HG03520 (cell line): ENCODE measurements around the gene ICA1L.

Experiments used
- ATAC-seq: cut with Tn5 transposase; IDR thresholded peaks from one replicate; pipeline ENCODE4 v1.9.1; 2021; ENCODE audit warnings: mild to moderate bottlenecking, moderate library complexity; ENCODE audit not compliant: unreplicated experiment

Gene ICA1L

DNA sequence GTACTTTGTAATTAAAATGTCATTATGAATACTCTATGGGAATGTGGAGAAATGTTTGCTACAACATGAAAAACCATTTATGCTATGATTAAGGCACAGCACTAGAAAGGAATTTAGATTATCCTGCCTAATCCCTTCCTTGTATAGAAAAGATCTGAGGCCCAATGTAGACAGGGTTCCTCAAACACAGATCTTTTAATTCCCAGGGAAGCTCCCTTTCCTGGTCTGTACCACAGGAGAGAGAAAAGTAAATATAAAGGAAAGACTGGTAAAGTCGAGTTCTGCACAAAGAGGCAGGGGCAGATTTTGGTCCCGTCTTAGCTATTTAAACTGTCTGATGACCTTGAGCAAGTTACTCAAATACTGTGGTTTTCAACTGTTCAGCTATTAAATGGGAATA lies 84.7 kb downstream of the ICA1L start:
- ATAC-seq: no peak

DNA sequence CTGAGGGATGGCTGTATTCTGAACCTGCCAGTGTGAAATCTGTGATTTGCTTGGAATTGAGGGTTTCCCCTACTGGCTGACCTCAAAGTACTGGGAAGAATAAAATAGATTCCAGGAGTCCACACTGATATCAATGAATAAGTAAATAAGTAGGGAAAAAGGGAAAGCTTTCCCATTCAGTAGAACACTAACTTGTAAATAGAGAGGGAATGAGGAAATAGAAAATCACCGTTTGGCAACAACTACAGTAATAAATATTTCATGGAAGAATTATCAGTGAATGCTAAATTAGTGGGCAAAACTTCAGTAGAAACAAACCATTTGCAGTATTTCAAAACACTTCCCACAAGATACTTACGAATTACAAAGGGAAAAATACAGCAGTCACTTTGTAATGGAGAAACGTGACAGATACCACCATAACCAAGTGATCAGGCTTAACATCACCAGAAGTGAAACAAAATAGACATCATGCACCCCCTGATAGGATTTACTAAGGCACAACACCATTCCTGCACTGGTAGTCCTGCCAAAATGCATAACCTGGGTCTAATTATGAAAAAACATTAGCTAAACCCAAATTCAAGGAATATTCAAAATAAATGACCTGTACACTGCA lies 88.5 kb downstream of the ICA1L start:
- ATAC-seq: no peak

DNA sequence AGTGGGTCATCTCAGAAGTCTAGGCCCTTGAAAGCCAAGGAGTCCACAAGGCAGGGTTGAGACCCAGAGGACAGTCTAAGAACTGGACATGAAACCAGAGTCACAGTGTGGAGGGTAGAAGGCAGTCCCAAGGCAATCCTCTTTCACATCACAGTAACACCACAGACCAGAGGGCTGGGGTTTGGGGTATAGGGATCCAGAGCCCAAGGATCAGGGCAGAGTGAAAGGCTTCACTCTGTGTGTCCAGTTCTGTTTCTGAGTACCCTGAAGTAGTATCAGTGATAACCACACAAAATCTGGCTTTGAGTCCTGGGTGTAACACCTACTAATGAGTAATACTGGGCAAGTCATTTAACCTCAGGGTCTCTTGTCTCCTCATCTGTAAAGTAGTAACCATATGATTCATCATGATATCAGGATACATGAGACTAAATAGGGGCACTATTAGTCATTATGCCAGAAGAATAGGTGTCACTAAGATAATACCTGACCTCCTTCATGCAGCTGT lies 91.0 kb downstream of the ICA1L start:
- ATAC-seq: peak; percentile 93

DNA sequence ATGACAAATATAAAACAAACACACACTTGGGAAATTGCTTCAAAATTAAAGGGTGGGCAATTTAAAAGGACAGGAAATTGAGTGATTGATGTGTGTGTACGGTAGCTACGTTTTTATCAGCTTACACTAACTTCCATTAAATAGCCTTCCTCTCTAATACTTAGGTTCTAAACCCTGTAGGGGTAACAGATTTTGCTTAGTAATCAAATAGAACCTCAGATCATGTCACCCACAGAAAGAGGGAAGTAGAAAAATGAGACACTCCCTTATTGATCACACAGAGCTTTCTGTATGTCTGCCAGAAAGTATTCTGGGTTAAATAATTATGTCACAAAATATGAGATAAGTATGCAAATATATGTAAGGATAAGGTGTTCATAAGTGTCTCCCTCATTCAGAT lies 93.3 kb downstream of the ICA1L start:
- no peak for ATAC-seq

DNA sequence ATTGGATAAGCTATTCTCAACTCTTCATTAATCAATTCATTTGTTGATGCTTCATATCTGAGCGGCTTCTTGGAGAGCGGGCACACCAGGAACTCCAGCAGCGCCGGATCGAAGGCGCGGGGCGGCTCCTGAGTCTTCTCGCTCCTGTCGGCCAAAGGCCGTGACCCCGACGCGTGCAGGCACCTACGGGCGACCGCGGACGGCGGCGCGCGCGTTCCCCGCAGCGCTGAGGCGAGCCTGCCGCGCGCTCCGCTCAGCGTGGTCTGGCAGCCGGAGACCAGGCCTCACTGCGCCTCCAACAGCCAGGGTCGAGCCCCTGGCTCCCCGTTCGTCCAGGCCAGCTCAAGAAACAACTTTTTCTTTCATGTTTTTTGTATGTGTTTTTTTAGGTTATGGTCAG lies 97.5 kb downstream of the ICA1L start:
- no peak for ATAC-seq

DNA sequence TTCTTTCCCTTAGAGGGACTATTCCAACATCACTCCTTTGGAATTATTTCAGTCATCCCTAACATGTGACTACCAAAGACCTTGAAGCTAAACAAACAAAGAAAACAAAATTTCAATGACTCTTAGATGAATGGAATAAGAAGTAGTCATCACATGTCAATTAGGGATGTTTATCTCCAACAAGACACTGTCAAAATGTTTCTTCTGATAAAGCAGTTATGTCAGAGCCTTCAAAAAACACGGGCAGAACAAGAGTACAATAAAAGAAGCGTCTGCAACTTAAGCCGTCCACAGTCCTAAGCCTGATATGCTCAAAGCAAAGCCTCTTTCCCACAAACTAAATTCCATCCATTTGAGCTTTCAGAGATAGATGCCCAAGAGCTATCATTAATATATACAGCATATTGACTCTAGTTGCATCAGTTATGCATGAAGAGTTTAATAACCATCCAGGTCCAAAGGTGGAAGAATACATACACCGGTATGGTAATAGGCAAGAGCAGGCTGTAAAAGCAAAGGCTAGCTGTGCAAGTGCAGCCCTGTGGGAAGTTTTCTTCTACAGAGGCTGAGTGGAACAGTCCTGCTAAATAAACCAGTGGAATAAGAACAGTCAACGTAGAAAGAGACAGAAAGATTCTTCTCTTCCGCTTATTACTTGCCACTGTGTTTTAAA lies 98.1 kb downstream of the ICA1L start:
- no peak for ATAC-seq

DNA sequence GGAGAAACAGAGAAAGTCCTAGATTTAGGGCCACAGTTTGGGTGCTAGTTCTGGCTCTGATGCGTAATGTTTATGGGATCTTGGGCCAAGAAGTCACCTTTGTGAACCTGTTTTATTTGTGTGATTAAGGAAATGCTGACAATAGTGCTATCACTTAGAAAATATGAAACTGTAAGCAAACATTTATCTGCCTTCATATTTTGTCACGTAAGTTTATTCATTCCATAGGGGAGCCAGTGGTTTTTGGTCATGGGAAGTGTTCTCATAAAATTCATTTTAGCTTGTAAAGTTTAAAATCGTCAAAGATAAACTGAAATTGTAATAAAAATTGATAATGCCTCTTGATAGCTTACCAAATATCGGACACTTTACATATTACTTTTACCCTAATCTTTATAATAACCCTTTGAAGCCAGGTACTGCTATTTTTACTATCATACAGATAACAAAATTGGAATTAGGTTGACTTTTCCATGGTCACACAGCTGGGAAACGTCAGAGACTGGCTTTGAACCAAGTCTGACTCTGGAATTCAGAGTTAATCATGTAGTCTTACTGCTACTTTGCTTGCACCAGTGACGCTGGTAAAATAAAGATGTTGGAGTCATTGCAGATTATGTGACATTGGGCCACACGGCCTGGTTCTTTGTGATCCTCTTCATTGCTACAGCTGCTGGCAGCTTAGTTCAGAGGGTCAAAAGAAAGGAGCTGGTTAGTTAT lies 99.7 kb downstream of the ICA1L start:
- ATAC-seq: no peak

DNA sequence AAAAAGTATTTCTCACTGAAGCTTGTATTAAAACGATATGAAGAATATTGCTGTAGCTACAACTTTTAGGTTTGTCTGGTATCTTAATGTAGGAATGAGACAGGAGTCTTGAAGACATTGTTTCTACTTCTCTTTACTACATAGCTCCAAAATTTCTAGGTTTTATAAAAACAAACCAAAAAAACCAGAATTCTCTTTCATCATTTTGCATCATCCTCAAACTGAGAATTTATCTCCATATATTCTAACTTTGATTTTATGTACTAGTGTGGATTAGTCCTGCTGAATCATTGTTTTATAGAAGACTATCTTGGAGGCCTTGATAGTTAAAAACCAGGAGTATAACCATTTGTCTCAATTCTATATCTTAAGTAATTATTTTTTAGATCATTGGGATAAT lies 100.2 kb downstream of the ICA1L start:
- ATAC-seq: no peak

DNA sequence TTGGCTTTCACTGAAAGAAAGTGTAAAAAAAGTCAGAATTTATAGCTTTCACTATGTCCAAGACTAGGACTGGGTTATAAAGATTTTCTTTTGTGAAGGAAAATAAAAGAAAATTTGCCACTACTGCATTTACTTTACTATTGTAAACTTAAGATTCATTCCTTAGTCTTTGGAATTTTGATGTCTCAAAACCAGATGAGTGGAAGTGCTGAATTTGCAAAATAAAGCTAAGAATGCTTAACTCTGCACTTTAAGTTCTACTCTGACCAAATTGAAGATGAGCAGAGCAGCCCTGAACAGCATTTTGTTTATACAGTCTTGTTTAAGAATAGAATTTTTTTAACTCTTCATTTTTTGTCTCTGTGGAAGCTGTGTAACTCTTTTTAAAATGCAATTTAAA lies 102.4 kb downstream of the ICA1L start:
- no peak for ATAC-seq

DNA sequence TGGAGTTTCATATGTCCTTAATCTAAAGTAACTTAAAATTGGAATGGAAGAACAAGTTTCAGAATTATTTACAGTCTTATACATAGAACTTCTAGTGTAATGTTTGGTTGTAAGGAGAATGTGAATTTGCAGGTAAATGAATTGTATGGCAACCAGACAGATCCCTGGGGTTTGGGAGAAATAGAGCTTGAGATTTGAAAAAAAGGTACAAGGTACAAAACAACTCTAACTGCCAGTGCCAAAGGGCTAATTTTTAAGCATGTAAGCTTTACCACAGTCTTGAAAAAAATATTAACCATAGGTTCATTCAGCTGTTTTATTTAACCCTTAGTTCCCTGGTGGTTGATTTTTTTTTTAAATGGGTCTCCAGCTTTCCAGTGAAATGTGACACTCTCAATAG lies 103.3 kb downstream of the ICA1L start:
- no peak for ATAC-seq

DNA sequence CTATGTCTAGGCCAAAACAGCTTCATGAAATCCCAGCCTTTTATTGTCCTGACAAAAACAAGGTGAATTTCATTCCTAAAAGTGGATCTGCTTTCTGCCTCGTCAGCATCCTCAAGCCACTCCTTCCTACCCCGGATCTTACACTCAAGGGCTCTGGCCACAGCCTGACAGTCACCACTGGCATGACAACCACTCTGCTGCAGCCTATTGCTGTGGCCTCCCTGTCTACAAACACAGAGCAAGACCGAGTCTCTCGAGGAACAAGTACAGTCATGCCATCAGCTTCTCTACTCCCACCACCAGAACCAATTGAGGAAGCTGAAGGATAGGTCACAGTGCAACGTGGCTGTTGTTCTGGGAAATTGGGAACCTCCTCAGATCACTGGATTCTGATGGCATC lies 106.1 kb downstream of the ICA1L start:
- no peak for ATAC-seq

DNA sequence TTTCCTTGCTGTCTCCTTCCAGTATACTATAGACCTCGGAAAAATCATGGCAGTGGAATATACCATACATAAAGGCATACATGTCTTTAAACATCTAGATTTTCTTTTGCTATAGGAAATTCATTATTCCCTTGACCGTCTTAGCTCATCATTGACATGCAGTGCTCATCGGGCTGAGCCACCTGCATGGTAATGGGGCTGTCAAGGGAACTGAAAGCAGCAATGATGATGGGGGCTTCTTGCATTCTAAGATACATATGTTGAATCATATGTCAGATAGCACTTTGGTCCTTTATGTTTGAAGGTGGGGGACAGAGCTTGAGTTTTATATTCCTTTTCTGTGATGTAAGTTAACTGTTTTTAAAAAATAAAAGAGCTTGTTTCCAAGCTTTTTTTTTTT lies 106.6 kb downstream of the ICA1L start:
- no peak for ATAC-seq

DNA sequence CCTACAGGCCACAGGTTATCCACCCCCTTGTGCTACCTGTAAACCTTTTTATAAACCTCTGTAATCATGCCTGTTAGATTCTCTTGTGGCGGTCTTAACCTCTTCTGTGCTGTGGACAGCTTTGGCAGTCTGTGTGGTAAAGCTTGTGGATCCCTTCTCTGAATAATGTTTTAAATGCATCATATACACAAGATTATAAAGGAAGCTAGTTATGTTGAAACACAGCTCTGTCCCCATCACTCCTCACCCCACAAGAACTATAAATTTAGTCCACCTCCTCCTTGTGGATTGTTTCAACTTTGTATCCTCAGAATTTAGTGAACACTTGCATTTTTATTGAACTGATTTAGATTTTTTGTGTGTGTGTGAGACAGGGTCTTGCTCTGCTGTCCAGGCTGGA lies 107.7 kb downstream of the ICA1L start:
- no peak for ATAC-seq

DNA sequence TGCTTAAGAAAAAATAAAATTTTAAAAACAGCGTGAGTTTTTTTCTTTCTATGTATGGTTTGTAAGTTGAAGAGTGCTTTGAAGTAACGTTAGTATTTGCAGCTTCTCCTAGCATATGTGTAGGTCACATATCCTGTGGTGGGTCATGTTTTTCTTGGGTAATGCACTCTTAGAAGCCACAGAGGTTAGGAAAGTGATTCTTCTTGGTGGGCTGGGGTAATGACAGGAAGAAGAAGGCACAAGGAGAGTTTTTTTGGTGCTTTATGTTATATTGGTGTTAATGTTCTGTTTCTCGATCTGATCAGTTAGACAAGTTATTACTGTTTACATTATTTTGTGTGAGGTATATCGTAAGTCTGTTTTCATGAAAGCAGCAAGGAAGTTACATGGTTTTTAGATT lies 109.0 kb downstream of the ICA1L start:
- no peak for ATAC-seq

DNA sequence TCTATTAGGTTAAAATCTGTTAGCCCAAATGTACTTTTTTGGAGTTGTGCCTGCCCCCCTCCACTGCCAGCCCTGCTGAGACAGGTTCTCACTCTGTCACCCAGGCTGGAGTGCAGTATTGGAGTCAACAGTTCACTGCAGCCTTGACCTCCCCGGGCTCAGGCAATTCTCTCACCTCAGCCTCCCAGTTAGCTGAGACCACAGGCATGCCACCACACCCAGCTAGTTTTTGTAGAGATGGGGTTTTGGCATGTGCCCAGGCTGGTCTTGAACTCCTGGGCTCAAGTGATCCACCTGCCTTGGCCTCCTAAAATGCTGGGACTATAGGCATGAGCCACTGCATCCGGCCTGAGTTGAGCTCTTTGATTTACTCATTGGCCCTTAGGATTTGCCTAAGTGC lies 110.7 kb downstream of the ICA1L start:
- no peak for ATAC-seq

DNA sequence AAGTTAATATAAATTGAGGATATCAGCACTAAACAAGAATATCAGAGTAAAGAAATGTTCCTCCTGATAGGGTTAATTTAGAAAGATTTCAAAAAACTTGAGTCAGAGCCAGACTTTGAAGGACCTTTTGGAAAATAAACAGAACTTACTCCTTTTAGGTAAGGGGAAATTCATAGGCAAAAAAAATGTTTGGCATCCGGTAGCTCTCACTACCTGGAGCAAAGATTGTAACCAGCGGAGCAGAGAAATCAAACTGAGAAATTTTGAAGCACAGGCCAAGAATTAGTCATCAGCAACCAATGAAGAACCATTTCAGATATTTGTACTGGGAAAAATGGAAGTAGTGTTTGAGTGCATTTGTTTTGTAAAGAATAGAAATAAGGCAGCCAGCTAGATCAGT lies 113.0 kb downstream of the ICA1L start:
- no peak for ATAC-seq

DNA sequence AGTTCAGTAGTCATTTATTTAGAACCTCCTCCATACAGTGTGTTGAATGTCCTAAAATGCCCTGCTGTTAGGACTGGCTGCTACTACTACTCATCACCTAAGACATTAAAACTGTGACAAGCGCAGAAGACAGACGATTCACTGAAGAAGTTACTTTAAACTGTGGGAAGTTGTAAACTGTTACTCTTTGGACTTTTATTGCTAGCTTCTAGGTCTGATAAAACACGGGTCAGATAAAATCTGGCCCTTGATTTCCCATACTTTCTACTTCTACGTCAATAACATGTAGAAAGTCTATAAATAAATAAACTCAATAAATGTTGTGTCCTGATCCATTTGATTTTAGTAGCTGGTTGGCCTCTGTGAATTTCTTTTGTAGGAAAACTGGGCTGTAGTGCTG lies 113.4 kb downstream of the ICA1L start:
- ATAC-seq: no peak

DNA sequence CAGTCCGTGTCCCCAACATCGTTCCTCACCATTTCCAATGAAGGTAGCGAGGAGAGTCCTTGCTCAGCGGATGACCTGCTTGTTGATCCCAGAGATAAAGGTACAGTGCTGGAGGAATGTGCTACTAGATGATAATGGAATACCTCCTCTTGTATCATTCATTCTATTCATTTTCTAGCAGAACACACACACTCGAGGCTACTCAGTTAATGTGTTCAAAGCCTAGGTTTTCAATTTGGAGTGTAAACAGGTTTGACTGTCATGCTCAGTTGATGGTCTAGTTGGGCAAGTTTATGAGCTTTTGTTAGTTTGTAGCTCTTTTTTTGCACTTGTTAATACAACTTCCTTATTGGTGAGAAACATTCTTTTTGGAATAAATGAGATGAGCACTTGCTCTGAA lies 114.2 kb downstream of the ICA1L start:
- no peak for ATAC-seq

DNA sequence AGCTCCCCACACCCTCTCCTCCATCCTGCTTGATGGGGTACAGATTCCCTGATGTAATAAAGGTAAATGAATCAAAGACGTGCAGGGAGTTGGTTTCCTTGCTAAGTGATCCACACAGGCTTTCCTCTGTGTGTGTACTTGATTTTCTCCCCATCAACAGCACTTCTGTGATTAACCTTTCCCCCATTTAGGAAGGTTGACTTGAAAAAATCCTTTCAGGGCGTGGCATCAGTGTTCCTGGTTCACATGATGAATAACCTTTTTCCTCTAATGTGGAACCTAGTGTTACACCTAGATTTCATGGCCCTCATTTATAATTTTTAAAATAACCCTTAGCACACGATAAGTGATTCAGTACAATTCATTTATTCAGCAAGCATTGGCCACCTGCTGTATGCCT lies 115.0 kb downstream of the ICA1L start:
- no peak for ATAC-seq

DNA sequence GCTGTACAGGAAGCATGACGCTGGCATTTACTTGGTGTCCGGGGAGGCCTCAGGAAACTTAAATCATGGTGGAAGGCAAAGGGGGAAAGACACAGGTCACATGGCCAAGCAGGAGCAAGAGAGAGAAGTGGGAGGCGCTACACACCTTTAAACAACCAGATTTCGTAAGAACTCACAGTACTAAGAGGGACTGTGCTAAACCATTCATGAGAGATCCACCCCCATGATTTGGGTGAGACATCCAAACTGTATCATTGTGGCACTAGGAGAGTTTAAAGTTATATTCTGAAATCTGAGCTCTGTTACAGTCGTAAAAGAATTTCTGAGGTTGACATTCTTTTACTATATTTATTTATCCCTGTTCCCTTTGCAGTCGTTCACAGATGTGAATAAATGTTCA lies 116.6 kb downstream of the ICA1L start:
- ATAC-seq: no peak

DNA sequence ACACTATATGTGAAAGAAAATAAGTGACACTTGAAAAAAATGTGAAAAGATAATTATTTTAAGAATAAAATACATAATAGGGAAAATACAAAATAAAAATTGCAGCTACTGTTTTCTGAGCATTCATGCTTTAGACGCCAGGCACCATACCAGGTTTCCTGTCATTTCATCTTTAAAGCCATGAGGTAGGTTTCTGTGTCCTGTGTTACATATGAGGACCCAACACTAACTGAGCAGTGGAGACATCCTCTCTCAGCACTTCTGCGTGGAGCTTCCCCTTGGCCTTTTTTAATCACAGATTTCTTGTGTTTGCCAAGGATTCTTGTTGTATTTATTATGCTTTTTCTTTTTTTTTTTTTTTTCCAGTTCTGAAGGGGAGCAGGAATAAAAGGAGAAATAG lies 119.5 kb downstream of the ICA1L start:
- no peak for ATAC-seq

DNA sequence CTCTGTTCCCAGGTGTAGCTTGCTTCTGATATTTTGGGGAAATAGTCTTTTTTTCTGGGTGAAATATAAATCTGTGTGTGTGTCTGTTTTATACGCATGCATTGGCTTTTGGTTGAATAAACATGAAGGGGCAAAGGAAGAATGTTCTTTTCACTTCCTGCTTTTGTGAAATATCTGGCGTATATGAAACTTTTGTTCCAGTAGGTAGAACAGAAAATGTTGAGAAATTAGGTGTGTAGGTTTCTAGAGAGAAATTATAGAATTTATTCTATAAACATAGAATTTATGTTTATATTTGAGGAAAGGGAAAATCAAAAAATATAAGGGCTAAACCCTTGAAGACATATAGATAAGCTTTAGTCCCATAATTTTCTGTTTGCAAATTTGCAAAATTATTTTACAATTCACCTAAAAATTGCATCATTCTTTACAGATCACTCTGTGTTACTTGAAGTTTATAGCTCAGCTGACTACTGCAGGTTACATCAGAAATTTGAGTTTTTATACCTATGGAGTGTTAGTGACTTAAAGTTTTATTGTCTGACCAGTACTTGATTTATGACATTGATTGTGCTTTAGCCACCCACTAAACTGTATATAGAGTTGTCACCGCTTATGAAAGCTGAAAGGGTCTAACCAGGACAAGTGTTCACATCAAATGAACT lies 120.7 kb downstream of the ICA1L start:
- ATAC-seq: no peak
